Mesendoderm (in vitro differentiated cells): ENCODE measurements around the gene PDSS1. TPM values are rescaled to one million over a fixed set of nuclear protein-coding genes. Genes with fewer than 3 reads are reported as not detected.
A peak's percentile ranks its signal among the peaks of the same experiment; 100 is the strongest.
"Not testable (repeated sequence)": the region's sequence is repeated elsewhere in the genome, so short reads cannot be mapped to it uniquely, and the experiment has no call there.

Experiments used
- DNase-seq: peaks from one replicate; pipeline ENCODE4 v3.0.0; 2013
- H2AK5ac ChIP-seq: 2 replicates; pipeline ENCODE4 v1.6.1; 2013; ENCODE audit warnings: low read length, inconsistent platforms
- H2BK120ac ChIP-seq: 2 replicates; pipeline ENCODE4 v1.6.1; 2013; ENCODE audit warnings: low read depth, mild to moderate bottlenecking, low read length, moderate library complexity, mixed read lengths
- H2BK15ac ChIP-seq: replicated peaks from 2 replicates; pipeline ENCODE4 v1.6.1; 2013; ENCODE audit warnings: low read depth, mild to moderate bottlenecking, moderate library complexity
- H2BK5ac ChIP-seq: 2 replicates; pipeline ENCODE4 v1.6.1; 2013; ENCODE audit warnings: low read length, inconsistent platforms
- H3K18ac ChIP-seq: 2 replicates; pipeline ENCODE4 v1.6.1; 2013; ENCODE audit warnings: mild to moderate bottlenecking, low read length, mixed read lengths
- H3K23ac ChIP-seq: one replicate; pipeline ENCODE4 v1.6.1; 2013; ENCODE audit warnings: low read length
- H3K27ac ChIP-seq: 2 replicates; pipeline ENCODE4 v1.5.1; 2013; ENCODE audit warnings: low read depth, mild to moderate bottlenecking, inconsistent platforms, low read length, moderate library complexity
- H3K27me3 ChIP-seq: 2 replicates; pipeline ENCODE4 v1.6.1; 2013; ENCODE audit warnings: low read length, control low read depth, mild to moderate bottlenecking, inconsistent platforms; ENCODE audit not compliant: insufficient read depth, poor library complexity
- H3K36me3 ChIP-seq: 2 replicates; pipeline ENCODE4 v1.6.1; 2013; ENCODE audit warnings: low read length, inconsistent platforms; ENCODE audit not compliant: control insufficient read depth, insufficient read depth
- H3K4ac ChIP-seq: one replicate; pipeline ENCODE4 v1.6.1; 2013; ENCODE audit warnings: low read depth, mild to moderate bottlenecking, low read length, moderate library complexity
- H3K4me1 ChIP-seq: 2 replicates; pipeline ENCODE4 v1.6.1; 2013; ENCODE audit warnings: low read depth, low read length, inconsistent platforms; ENCODE audit not compliant: control insufficient read depth
- H3K4me2 ChIP-seq: 2 replicates; pipeline ENCODE4 v1.6.1; 2013; ENCODE audit warnings: low read length
- H3K4me3 ChIP-seq: 2 replicates; pipeline ENCODE4 v1.5.1; 2013; ENCODE audit warnings: mild to moderate bottlenecking, low read length
- H3K56ac ChIP-seq: one replicate; pipeline ENCODE4 v1.6.1; 2013; ENCODE audit warnings: low read length
- H3K79me1 ChIP-seq: 2 replicates; pipeline ENCODE4 v1.6.1; 2013; ENCODE audit warnings: low read length, inconsistent platforms
- H3K79me2 ChIP-seq: 2 replicates; pipeline ENCODE4 v1.6.1; 2013; ENCODE audit warnings: mild to moderate bottlenecking, low read length; ENCODE audit not compliant: control insufficient read depth, insufficient read depth
- H3K9ac ChIP-seq: 2 replicates; pipeline ENCODE4 v1.6.1; 2013; ENCODE audit warnings: low read length, inconsistent platforms
- H4K5ac ChIP-seq: one replicate; pipeline ENCODE4 v1.6.1; 2013; ENCODE audit warnings: low read length
- H4K8ac ChIP-seq: one replicate; pipeline ENCODE4 v1.6.1; 2013; ENCODE audit warnings: low read depth, mild to moderate bottlenecking, control low read depth, low read length, moderate library complexity
- WGBS: extraction: QIAGEN DNeasy Blood & Tissue Kit; methylation state at CpG from one replicate; pipeline ENCODE4 v1.1.7; 2013; ENCODE audit warnings: low lambda C conversion rate, missing lambda C conversion rate; ENCODE audit not compliant: insufficient coverage; ENCODE audit errors: extremely low coverage; 5-methylcytosine and 5-hydroxymethylcytosine counted together
- polyA plus RNA-seq, 2 experiments: library from polyadenylated mRNA; stranded (reverse); fragments of 200-250 nt; gene quantifications; one replicate each; pipeline ENCODE4 v1.2.3, GENCODE V29; 2013

The PDSS1 gene, protein sequence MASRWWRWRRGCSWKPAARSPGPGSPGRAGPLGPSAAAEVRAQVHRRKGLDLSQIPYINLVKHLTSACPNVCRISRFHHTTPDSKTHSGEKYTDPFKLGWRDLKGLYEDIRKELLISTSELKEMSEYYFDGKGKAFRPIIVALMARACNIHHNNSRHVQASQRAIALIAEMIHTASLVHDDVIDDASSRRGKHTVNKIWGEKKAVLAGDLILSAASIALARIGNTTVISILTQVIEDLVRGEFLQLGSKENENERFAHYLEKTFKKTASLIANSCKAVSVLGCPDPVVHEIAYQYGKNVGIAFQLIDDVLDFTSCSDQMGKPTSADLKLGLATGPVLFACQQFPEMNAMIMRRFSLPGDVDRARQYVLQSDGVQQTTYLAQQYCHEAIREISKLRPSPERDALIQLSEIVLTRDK
- 19.6 TPM for polyA plus RNA-seq (2013, experiment 1 of 2)
- polyA plus RNA-seq (2013, experiment 2 of 2) = 19.0 TPM

DNA sequence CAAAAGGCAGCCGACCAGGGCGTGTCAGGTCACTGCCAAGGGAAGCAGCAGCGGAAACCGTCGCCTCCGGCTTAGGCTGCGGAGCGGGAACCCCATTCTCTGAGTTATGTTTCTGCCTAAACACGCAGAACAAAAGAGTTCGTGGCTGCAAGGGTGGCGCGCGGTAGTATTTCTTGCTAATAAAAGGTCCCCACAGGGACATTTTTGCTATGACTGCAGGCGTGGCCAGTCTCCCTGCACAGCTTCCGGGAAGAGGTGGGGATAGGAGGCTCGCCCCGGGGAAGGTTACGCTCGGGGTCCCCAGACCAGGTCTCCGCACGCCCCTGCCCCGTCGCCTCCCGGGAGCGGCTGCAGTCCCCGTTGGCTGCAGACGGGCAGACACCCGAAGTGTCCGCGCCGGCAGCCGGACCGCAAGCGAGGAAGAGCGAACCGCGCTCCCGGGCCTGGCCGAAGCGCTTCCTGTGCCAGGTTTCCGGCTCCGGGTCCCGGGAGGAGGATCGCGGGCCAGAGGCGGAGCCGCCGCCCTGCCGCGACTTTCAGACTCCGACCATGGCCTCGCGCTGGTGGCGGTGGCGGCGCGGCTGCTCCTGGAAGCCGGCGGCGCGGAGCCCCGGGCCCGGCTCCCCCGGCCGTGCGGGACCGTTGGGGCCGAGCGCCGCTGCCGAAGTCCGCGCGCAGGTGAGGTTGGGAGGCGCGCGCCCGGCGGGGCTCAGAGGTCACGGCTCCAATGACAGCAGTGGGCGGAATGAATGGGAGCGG, at the start of gene PDSS1:
PDSS1 (plus strand) TSS at position 539 of the 759 bp plus-strand sequence; CDS start at position 550, 11 bp downstream.
- DNase-seq = peak; percentile 70
- Histone ChIP-seq H4K8ac (no peak within 1 kb of the TSS), H2BK15ac (no peak within 1 kb of the TSS), H2AK5ac (no peak within 1 kb of the TSS), H3K23ac (no peak within 1 kb of the TSS), H3K18ac (peak within 1 kb of the TSS; percentile 95), H3K27me3 (no peaks in the 10 kb centered on the region), H3K36me3 (no peaks in the 10 kb centered on the region), H3K79me2 (peaks cover 40% of the 10 kb centered on the region), H4K5ac (peak within 1 kb of the TSS; percentile 5), H2BK120ac (no peak within 1 kb of the TSS), H3K4me3 (peak within 1 kb of the TSS; percentile 79), H3K56ac (peak within 1 kb of the TSS; percentile 87), H2BK5ac (no peak within 1 kb of the TSS), H3K27ac (peak within 1 kb of the TSS; percentile 87), H3K9ac (peak within 1 kb of the TSS; percentile 82), H3K79me1 (peaks cover 7% of the 10 kb centered on the region), H3K4me2 (peak within 1 kb of the TSS; percentile 72), H3K4ac (peak within 1 kb of the TSS; percentile 92), H3K4me1 (no peaks in the 10 kb centered on the region)
- no CpG with 5 or more reads among the region's 82 CpGs for WGBS

DNA sequence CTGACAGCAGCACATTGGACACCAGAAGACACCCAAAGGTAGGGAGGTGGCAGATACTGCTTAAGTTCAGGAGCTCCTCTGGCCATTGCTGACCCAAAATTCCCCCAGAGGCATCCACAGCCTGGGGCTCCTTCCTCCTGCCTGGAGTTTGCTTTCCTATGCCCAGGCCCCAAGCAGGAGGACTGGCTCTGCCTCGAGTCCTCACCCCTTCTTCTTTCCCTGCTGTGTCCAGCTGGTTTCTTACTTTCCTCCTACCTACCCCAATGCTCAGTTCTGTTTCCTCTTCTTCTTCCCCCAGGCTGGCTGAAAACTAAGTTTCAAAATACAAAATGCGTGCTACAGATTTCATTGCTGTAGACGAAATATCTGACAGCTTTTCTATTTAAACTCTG, 49.3 kb upstream of the PDSS1 start:
- not testable (repeated sequence) for H3K18ac ChIP-seq, H4K8ac ChIP-seq, H2BK5ac ChIP-seq, H3K4ac ChIP-seq, H3K56ac ChIP-seq, H3K36me3 ChIP-seq, H3K27me3 ChIP-seq, H3K79me1 ChIP-seq, H2BK120ac ChIP-seq, H3K23ac ChIP-seq, H2BK15ac ChIP-seq, H3K27ac ChIP-seq, H3K79me2 ChIP-seq, H3K4me1 ChIP-seq, DNase-seq, H3K4me3 ChIP-seq, H4K5ac ChIP-seq, H3K9ac ChIP-seq, H3K4me2 ChIP-seq, H2AK5ac ChIP-seq
- WGBS = no CpG with 5 or more reads among the region's 3 CpGs

DNA sequence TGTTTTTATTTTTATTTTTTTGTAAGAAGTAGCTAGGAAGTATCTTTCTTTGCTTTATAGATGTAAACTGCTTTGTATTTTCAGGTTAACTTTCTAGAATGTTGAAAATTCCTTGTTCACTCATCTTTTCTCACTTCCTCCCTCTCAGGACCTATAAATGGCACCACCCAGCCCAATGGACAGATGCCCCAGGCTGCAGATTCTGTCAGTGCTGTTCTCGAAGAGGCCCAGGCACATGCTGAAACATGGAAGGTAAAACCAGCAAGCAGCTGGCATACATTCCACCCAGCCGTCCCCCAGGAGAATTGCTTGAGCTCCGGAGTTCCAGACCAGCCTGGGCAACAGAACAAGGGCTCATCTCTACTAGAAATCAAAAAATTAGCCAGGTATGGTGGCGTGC, 47.1 kb upstream of the PDSS1 start:
- no peak overlapping the region for H3K9ac ChIP-seq

GRCh38 chr10:26651476-26651875, 46.0 kb upstream of the PDSS1 start:
- no CpG with 5 or more reads among the region's 2 CpGs for WGBS

More for the DNA sequence above, 47.1 kb upstream of the PDSS1 start:
- H4K5ac ChIP-seq = no peak overlapping the region
- H3K4me1 ChIP-seq = no peaks in the 10 kb centered on the region
- H2BK15ac ChIP-seq = no peak overlapping the region
- no peak overlapping the region for H3K18ac ChIP-seq
- H3K27ac ChIP-seq = no peak overlapping the region
- no peak overlapping the region for H3K56ac ChIP-seq
- no peak overlapping the region for H4K8ac ChIP-seq
- no peaks in the 10 kb centered on the region for H3K27me3 ChIP-seq
- H2AK5ac ChIP-seq = no peak overlapping the region
- H3K79me1 ChIP-seq = no peaks in the 10 kb centered on the region
- no peak overlapping the region for H3K4me3 ChIP-seq
- no peak overlapping the region for H2BK120ac ChIP-seq
- H2BK5ac ChIP-seq = no peak overlapping the region
- no peak overlapping the region for H3K23ac ChIP-seq
- no peaks in the 10 kb centered on the region for H3K36me3 ChIP-seq
- DNase-seq = no peak
- no peak overlapping the region for H3K4ac ChIP-seq
- H3K4me2 ChIP-seq = no peak overlapping the region
- no peaks in the 10 kb centered on the region for H3K79me2 ChIP-seq
- WGBS = no CpG with 5 or more reads among the region's 4 CpGs

GRCh38 chr10:26653004-26653403, 44.5 kb upstream of the PDSS1 start:
- Histone ChIP-seq H3K4ac (no peak overlapping the region), H4K8ac (no peak overlapping the region), H3K23ac (no peak overlapping the region), H2BK5ac (no peak overlapping the region), H3K27me3 (no peaks in the 10 kb centered on the region), H3K56ac (no peak overlapping the region), H2AK5ac (no peak overlapping the region), H3K79me2 (no peaks in the 10 kb centered on the region), H2BK15ac (no peak overlapping the region), H2BK120ac (no peak overlapping the region), H3K4me3 (no peak overlapping the region), H3K4me2 (no peak overlapping the region), H3K18ac (no peak overlapping the region), H3K27ac (no peak overlapping the region), H3K4me1 (no peaks in the 10 kb centered on the region), H3K9ac (no peak overlapping the region), H4K5ac (no peak overlapping the region), H3K79me1 (no peaks in the 10 kb centered on the region), H3K36me3 (no peaks in the 10 kb centered on the region)
- DNase-seq = no peak
- WGBS = no CpG with 5 or more reads among the region's 18 CpGs

More at GRCh38 chr10:26651476-26651875, 46.0 kb upstream of the PDSS1 start:
- not testable (repeated sequence) for H3K27me3 ChIP-seq, H3K36me3 ChIP-seq, H3K4me1 ChIP-seq, H2BK15ac ChIP-seq, H3K23ac ChIP-seq, H3K18ac ChIP-seq, H3K9ac ChIP-seq, H3K56ac ChIP-seq, H3K4me2 ChIP-seq, H2BK120ac ChIP-seq, DNase-seq, H3K79me2 ChIP-seq, H4K8ac ChIP-seq, H4K5ac ChIP-seq, H3K27ac ChIP-seq, H3K4me3 ChIP-seq, H3K4ac ChIP-seq, H2AK5ac ChIP-seq, H2BK5ac ChIP-seq, H3K79me1 ChIP-seq
